WI38 (cell line): ENCODE results near the gene RNFT1.
"Not testable (repeated sequence)": the region's sequence is repeated elsewhere in the genome, so short reads cannot be mapped to it uniquely, and the experiment has no call there.

ENCODE experiments used
- H3K4me3 ChIP-seq: 2 replicates; pipeline ENCODE4 v1.5.1; 2011; ENCODE audit warnings: low read depth, mild to moderate bottlenecking, control low read depth, low read length
- TF ChIP-seq, protein P1 (sequence below): IDR thresholded peaks from 2 replicates; pipeline ENCODE4 v1.5.1; 2012; ENCODE audit warnings: low read depth, mild to moderate bottlenecking, control low read depth, low read length

Gene RNFT1

DNA sequence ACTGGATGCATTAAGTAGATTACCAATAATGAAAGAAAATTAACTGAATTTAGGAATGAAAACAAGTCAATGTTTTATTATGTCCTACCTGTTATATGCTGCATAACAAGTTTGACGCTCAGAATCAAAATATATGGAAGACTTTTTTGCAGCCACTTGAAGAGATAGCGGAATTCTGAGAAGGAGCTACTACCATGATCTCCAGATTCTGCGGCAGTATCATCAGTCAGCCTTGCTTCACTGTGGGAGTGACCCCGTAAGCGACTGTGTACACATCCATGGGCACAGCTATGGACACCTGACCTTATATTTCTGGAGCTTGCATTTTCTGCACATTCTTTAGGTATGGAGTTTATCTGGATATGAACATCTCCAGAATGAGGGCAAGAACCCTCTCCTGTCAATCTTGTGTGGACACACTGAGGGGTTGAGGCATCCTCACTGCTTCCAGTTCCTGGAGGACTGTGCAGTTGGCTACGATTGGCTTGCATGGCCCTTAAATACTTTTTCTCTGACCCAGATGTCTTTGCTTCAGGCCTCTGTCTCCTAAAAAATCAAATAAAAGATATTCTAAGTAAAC, 1.7 kb downstream of the RNFT1 start:
- TF ChIP-seq, protein P1, sequence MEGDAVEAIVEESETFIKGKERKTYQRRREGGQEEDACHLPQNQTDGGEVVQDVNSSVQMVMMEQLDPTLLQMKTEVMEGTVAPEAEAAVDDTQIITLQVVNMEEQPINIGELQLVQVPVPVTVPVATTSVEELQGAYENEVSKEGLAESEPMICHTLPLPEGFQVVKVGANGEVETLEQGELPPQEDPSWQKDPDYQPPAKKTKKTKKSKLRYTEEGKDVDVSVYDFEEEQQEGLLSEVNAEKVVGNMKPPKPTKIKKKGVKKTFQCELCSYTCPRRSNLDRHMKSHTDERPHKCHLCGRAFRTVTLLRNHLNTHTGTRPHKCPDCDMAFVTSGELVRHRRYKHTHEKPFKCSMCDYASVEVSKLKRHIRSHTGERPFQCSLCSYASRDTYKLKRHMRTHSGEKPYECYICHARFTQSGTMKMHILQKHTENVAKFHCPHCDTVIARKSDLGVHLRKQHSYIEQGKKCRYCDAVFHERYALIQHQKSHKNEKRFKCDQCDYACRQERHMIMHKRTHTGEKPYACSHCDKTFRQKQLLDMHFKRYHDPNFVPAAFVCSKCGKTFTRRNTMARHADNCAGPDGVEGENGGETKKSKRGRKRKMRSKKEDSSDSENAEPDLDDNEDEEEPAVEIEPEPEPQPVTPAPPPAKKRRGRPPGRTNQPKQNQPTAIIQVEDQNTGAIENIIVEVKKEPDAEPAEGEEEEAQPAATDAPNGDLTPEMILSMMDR: no peak
- H3K4me3 ChIP-seq: no peak overlapping the region

DNA sequence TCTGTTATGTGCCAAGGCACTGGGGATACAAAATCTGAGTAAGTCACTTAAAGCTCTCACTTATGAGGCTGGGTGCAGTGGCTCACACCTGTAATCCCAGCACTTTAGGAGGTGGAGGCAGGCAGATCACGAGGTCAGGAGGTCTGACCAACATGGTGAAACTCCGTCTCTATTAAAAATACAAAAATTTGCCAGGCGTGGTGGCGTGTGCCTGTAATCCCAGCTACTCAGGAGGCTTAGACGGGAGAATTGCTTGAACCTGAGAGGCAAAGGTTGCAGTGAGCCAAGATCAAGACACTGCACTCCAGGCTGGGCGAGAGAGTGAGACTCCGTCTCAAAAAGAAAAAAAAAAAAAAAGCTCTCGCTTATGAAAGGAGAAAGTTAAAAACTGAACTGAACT, 5.0 kb downstream of the RNFT1 start:
- not testable (repeated sequence) for H3K4me3 ChIP-seq

DNA sequence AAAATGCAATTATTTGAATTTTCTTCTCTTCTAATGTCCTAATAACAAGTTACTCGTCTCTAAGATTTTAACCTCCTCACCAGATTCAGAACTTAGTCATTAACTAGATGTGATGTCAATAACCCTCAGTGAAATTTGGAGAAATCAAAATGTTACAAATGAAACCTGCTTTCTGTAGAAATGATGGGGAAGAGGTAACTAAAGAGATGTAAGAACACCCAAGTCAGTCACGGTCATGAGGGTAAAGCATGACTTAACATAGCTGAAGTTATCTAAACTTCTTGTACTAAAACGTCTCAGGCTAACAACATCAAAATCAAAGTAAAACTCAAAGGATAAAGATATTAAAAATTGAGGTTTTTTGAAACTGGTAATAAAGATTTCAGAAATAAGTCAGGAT, 9.7 kb downstream of the RNFT1 start:
- H3K4me3 ChIP-seq: no peak overlapping the region
- TF ChIP-seq, protein P1: no peak

DNA sequence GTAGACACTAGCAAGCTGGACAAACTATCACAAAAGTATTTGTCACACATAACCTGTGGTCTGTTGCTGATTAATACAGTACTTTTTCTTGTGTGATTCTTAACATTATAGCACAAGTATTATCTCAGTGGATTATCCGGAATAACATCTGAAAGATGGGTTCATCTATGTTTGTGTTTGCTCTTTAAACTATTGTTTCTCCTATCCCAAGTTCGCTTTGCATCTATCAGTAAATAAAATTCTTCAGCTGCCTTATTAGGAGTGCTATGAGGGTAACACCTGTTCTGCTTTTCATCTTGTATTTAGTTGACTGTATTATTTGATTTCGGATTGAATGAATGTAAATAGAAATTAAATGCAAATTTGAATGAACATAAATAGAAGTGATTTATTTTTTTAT, 14.5 kb downstream of the RNFT1 start:
- TF ChIP-seq, protein P1: no peak
- no peak overlapping the region for H3K4me3 ChIP-seq

GRCh38 chr17:59947310-59947709, 17.2 kb downstream of the RNFT1 start:
- H3K4me3 ChIP-seq: not testable (repeated sequence)

DNA sequence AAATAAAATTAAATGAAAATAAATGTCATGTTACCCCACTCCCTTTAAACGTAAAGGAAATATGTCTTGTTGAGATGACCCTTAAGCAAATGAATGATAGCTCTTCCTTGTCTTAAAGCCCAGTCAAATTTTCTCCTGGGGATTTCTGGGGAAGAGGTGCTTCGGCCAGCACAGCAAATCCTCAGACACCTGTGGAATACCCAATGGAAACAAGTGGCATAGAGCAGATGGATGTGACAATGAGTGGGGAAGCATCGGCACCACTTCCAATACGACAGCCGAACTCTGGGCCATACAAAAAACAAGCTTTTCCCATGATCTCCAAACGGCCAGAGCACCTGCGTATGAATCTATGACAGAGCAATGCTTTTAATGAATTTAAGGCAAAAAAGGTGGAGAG, 18.1 kb downstream of the RNFT1 start:
- H3K4me3 ChIP-seq: not testable (repeated sequence)

- no peak overlapping the region for H3K4me3 ChIP-seq
- TF ChIP-seq, protein P1: no peak
Measured at GRCh38 chr17:59941131-59941530, 23.4 kb downstream of the RNFT1 start.

DNA sequence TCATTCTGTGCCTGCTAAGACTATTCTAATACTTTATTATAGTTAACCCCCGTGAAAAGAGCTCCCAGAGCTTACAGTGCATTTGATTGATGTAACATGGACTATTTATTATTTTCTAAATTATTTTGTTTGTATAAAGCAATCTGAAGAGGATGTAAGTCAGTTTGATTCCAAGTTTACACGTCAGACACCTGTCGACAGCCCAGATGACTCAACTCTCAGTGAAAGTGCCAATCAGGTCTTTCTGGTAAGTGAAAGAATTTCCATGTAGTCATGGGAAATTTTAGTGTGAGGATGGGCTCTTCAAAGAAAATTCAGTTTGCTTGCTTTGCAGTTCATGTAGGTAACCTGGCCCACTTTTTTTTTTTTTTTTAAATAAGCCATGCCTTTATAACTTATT, 23.8 kb downstream of the RNFT1 start:
- not testable (repeated sequence) for H3K4me3 ChIP-seq

DNA sequence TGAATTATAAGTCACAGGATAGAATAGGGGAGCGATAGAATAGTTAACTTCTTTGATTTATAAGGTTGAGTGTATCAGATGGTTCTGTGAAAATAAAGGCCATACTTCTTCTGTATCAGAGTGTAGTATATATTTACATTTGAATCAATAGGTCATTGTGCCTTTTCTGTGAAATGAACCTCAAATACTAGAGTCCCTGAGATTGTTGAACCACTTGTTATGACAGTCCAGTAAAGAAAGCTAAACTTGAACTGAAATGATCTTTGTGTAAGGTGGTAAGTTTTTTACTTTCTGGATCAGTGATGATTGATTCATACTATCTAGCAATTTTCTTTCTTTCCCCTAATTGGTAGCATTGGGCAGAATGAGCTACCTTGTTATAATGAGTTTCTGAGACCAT, 31.2 kb downstream of the RNFT1 start:
- H3K4me3 ChIP-seq: not testable (repeated sequence)

DNA sequence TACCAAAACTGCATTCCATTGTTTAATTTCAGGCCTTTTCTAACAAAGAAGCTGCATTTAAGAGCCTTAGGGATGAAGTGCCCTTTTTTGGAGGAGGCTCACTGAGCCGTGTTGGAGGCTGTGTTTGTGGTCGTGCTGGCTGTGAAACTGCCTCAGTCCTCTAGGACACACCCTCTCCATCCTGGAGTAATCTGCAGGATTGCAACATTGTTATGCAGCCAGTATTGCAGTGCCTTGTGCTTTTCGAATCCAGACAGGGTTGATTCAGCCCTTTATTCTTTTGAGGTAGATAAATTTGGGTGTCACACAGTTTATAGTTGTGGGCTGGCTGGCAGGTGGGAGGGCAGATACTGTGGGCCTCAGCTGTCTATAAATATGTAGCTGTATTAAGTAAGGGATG, 33.8 kb downstream of the RNFT1 start:
- H3K4me3 ChIP-seq: not testable (repeated sequence)

DNA sequence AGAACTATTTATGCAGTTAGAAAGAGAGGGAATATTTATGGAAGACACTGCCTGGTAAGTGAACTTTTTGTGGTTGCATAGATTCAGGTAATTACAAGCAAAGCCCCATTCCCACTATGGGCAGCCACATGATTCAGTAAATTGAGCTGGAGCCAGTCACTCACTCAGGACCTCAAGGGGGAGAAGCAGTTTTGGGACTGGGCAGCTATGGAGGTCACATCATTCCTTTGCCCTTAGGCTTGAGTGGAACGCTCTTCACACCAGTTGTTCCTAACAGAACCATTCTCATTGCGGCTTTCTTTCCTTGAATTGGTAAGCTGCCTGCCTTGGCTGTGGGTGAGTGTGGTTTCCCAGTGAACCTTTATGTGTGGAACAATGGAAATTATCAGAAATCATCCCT, 34.4 kb downstream of the RNFT1 start:
- H3K4me3 ChIP-seq: not testable (repeated sequence)

- not testable (repeated sequence) for H3K4me3 ChIP-seq
Measured at GRCh38 chr17:59920637-59921036, 43.9 kb downstream of the RNFT1 start.
